GM19025 (cell line): ENCODE data around the gene GATA3.
"Not testable (repeated sequence)": the region's sequence is repeated elsewhere in the genome, so short reads cannot be mapped to it uniquely, and the experiment has no call there.

Experiments
- ATAC-seq: cut with Tn5 transposase; IDR thresholded peaks from one replicate; pipeline ENCODE4 v1.9.1; 2021; ENCODE audit warnings: mild to moderate bottlenecking, low read depth, moderate library complexity; ENCODE audit not compliant: unreplicated experiment

The GATA3 gene

DNA sequence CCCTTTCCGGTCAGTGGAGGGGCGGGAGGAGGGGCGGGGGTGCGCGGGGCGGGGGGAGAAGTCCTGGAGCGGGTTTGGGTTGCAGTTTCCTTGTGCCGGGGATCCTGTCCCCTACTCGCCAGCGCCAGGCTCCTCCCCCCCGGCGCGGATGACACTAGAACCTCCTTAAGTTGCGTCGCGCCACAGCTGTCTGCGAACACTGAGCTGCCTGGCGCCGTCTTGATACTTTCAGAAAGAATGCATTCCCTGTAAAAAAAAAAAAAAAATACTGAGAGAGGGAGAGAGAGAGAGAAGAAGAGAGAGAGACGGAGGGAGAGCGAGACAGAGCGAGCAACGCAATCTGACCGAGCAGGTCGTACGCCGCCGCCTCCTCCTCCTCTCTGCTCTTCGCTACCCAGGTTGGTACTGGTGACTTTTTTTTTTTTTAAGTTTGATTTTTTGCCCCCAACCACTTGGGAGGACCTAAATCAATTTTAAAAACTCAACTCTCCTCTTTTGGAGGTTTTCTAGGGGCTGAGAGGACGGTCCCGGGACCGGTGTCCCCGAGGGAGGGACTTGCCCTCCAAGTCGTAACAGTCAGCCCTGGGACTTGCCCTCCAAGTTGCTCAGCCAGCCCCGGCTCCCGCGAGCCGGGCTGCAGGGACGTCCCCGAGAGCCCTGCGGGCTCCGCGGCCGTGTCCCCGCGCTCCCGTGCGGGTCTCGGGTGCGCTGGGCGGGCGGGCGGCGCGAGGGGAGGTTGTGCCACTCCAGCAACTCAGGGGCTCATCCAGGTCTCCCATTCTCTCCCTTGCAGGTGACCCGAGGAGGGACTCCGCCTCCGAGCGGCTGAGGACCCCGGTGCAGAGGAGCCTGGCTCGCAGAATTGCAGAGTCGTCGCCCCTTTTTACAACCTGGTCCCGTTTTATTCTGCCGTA lies at the start of gene GATA3:
Gene GATA3, plus strand, starts transcription at position 195 of the 914 bp plus-strand sequence. CDS start 968 bp downstream, outside the sequence.
- peak; percentile 27 for ATAC-seq

DNA sequence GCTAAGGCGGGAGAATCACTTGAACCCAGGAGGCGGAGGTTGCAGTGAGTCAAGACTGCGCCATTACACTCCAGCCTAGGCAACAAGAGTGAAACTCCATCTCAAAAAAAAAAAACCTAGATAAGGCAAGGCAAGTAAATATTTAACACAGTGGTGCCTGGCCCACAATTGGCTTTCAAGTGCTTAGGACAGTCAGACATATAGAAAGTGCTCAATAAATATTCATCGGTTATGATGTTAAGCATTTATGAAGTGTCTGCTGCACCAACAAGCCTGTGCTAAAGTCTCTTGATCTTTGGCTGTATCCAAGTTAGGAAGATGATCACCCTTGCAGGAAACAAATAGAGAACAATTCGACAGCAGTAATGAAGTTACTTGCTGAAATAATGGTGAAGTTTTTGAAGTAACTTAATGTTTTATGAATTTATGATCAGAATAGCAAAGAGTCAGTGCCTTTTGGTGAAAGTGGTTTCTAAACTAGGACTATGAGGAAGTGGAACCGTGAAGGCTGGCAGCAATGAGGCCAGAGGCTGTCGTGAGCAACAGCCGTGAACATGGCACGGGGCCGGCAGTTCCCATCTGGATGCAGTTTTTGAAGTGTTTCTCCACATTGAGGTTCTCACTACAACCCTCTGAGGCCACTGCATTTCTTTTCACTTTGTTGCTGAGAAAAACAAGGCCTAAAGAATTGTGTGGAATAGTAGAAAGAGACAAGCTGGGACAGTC lies 48.1 kb upstream of the GATA3 start:
- peak; percentile 73 for ATAC-seq

DNA sequence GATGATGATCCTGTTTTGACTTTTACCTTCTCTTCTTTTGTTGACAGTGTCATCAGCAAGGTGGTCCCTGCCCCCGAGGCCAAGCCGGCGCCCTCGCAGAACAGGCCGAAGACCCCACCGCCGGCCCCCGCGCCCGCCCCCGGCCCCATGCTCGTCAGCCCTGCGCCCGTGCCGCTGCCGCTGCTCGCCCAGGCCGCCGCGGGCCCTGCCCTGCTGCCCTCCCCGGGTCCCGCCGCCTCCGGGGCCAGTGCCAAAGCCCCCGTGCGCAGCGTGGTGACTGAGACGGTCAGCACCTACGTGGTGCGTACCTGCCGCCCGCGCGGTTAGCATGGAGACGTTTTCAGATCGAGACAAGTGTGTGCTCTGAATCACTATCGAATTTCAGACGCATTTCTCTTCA lies 45.5 kb upstream of the GATA3 start:
- ATAC-seq = no peak

GRCh38 chr10:8013006-8013405 lies 41.5 kb upstream of the GATA3 start:
- ATAC-seq = no peak

DNA sequence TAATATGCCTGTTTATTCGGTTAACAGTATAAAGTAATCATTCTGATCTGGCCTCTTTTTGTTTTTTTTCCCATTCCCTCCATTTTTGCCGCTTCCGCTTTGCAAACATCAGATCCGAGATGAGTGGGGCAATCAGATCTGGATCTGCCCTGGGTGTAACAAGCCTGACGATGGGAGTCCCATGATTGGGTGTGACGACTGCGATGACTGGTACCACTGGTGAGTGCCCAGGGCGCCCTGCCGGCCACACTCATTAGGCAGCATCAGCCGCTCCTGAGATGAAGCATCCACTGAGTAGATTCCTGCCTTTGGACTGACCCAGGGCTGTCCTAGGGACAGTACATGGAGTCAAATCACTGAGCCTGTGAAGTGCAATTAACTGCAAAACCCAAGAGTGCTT lies 40.9 kb upstream of the GATA3 start:
- no peak for ATAC-seq

DNA sequence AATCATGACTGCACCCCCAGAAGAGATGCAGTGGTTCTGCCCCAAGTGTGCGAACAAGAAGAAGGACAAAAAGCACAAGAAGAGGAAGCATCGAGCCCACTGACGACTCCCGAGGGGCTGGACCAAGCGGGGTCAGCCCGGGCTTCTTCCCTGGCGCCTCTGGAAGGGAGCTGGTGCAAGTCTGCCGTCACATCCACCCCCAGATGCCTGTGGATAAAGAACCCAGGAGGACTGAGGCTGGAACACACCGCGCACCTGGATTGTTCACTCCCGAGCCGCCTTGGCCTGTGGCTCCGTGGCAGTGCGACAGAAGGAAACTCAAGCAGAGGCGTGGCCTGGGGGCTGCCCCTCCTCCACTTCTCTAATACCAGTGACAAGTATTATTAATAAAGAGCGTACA lies 39.8 kb upstream of the GATA3 start:
- no peak for ATAC-seq

DNA sequence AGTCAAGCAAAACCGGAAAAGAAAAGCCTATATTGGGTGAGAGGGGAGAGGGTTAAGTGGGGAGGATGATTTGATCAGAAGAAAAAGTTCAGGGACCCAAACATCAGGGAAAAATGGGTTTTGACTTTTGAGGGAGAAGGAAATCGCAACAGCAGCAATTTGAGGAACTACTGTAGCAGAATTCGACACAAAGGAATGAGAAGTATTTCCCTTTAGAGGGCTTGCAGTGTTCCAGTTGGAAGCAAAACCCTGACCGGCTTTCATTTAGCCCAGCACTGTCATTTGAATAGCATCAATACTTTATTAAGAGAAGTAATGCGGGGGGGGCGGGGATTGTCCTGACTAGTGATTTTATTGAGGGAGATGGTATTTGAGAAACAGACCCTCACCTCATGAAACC lies 37.2 kb upstream of the GATA3 start:
- ATAC-seq = no peak

- ATAC-seq = no peak
These were observed 31.2 kb upstream of the GATA3 start for GRCh38 chr10:8023321-8023720.

DNA sequence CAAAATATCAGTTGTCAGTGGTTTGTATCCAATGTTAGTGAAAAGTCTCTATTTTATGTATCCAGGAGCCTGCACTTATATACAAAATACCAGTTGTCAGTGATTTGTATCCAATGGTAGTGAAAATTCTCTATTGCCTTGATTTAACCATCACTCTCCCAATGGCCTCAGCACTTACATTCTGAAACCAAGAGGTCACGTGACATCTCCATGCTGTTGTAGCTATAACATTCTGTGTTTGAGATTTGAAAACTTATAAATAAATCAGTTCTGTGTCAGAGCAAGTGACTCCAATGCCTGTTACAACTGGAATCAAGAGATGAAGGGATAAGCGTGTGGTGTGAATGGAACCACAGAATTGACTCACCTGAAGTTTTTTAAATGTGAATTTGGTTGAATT lies 30.6 kb upstream of the GATA3 start:
- no peak for ATAC-seq

DNA sequence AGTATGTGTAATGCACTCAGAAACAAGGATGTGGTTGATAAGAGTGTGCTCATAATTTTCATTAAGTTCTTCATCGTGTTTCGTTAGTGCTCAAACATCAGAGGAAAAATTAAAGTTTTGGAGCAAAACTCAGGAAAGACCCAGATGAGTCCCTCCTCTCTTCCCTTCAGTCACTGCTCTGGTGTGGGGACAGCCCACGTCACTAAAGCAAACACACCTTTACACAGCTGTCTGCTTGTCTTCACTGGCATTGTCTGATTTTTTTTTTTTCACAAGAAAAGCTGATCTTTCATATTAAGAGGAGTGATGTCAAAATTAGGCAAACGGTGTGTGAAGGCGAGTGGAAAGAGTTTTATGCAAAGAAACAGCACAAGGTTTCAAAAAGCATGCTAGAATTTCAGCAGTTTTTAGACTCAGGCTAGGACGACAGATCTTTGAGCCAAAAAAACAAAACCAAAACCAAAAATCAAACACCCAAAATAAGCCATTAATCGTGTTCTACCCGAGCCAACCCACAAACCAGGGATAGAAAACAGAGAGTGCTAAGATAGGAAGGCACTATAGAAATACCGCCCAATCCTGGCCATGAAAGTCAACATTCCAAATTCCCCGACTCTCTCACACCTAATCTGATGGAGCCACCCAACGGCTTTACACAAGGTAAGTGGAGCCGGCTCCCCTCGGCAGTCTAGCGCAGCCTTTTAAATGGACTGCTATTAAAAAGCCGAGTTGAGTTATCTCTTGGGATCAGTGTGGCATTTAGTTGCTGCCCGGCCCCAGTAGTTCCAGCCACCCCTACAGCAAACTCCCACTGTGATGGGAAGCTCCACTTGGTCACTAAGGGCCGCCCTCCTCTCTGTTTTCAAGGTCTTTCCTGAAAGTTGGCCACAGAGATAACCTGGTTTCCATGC lies 27.9 kb upstream of the GATA3 start:
- peak; percentile 52 for ATAC-seq

DNA sequence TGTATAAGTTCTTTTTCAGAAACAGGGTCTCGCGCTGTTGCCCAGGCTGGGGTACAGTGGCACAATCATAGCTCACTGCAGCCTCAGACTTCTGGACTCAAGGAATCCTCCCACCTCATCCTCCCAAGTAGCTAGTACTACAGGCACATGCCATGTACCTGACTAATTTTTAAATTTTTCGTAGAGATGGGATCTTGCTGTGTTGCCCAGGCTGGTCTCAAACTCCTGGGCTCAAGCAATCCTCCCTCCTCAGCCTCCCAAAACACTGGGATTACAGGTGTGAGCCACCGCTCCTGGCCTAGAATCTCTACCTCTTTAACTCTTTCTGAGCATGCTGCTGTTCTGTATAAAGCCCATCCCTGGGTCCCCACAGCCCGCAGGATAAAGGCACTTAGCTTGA lies 23.3 kb upstream of the GATA3 start:
- ATAC-seq = not testable (repeated sequence)

DNA sequence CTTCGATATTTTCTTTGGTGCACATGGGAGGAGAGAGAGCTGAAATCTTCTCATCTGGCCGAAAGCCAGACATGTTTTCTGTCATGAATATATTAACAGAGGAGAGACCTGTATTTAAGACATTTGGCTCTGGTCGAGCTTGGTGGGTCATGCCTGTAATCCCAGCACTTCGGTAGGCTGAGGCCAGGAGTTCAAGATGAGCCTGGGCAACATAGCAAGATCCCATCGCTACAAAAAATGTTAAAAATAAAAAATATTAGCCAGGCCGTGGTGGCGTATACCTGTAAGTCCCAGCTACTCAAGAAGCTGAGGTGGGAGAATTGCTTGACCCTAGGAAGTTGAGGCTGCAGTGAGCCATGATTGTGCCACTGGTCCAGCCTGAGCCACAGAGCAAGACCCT lies 21.9 kb upstream of the GATA3 start:
- ATAC-seq = no peak

DNA sequence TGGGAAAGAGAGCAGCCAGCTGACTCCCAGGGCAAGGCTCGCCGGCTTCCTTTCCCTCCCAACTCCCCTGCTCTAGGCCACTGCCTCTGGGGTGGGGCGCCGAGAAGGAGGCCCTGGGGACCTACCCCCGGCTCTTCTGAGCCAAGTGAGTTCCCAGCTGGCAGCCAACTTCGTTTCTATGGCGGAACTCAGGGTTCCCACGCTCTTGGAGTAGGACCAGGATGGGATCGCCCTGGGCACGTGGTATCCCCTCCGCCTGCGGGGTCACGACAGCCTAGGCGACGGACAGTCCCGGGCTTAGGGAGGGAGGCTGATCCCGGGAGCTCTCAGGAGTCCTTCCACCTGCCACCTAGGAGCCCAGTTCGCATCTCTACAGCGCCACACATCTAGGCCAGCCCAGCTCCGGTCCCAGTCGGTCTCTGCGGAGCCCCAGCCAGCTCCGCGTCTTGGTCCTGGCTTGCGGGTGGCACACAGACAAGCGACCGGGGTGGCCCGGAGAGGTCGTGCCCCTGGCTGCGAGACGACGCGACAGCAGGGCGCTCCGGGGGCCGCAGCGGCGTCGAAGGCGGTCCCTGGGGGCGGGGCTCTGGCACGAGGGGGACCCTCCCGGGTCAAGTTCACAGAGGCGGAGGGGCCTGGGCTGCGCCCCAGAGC lies 20.5 kb upstream of the GATA3 start:
- no peak for ATAC-seq

DNA sequence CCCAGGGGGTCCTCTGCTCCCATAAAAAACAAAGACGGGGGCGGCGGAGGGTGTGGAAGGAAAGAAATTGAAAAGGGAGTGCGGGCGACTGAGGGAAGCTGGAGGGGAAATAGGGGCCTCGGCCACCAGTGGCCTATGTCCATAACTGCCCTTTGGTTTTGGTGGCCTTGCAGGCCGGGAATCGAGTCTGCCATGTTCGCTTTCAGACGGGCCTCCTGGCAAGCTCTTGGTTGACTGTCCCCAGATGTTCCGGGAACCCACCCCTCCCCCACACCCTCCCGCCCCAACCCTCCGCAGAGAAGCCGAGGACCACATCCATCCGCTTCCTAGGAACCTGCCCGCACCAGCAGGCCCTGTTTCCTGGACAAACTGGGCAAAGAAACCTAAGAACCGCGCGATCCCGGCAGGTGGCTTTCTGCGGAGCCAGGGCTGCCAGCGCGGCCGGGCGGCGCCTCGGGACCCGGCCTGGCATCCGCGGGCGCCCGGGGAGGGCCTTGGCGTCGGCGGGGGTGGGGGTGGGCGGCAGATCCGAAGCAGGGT lies 20.0 kb upstream of the GATA3 start:
- no peak for ATAC-seq

- no peak for ATAC-seq
These were observed 19.4 kb upstream of the GATA3 start for GRCh38 chr10:8035006-8035640.

DNA sequence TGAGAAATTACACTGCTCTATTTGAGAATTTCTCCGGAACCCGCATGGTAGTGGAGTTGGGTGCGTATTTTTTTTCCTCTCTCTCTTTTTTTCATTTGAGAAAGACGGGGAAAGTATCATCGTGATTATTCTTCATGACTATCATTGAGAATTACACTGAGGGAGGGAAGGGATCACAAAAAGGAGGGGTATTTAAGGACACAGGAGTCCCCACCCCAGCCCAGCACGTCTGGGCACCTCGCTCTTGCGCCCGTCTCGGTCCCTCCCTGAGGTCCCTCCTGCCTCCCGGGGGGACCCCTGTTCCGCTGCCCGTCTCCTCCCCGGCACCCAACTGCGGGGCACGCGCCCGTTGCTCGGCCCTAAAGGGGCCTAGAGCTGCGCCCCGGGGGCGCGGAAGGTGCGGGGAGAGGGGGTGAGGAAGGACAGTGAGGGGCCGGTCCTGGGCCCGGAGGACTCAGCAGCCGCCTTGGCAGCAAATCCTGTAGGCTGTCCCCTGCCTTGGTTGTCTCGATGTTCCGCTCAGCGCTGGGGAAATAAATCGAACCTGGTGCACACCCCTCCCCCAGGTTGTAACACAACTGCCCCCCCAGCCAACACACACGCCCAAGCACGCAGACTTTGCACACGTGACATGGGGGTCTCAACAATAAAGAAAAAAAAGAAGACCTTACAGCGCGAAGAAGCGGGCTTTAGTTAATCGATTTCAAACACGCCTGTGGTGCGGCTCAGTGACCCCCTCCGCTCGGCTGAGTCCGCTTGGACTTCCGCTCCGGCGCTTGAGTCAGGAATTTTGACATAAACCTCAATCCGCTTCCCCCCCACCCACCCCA lies 18.6 kb upstream of the GATA3 start:
- ATAC-seq = no peak

DNA sequence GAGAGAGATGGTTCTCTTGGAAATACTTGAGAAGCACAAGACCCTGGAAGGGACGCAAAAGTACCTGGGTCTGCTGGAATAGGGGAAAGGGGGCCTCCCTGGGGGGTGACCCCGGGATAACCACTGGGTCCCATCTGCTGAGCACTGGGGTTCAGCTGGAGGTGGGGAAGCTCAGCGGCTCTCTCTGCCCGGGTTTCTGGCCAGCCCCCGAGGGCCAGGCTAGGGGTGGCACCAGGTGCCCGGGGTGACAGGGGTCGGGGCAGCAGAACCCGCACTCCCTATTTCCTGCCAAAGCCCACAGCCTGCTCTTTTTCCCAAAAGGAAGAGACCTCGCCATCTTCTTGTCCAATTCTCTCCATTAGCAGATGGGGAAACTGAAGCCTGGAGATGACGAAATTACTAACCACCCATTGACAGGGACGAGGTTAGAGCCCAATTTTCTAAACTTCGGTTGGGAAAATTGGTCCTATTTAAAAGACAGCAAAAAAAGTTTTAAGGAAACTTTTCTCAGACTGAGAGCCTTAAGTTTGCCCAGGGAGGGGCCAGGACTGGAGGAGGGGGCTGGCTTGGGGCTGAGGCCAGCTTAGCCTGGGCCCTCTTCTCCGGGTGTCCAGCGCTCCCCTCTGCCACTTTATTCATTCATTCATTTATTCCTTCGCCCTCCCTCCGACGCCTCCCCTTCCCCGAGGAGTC lies 17.8 kb upstream of the GATA3 start:
- ATAC-seq = no peak

DNA sequence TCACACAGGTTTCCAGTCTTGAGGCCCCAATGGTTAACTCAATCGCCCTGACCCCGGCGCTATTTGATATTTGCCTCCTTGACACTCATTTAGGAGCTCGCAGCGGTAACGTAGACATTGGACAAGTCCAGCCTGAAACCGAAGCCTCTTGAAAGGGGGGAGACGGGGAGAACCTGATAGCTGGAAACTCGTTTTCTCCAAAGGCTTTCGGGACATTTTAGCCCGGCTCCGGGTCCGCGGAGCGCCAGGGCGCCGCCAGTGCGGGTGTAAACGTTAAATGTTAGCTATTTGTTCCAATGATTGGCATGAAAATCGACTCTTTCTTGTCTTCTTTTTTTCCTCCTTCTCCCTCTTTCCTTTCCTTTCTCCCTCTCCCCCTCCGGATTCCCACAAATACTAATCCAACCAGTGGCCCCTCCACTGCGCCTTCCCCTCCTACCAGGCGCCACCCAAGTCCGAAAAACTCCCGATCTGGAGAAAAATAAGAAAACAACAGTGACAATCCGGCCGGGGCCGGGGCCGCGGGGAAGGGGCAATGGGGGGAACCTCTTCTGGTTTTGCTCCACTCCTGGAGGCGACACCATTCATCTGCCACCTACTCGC lies 17.2 kb upstream of the GATA3 start:
- ATAC-seq = no peak
